Activated T-cell treated with anti-CD3 and anti-CD28 coated beads for 24 hours (primary cell): ENCODE measurements around the gene MYL7.

Source experiments
- DNase-seq: peaks from one replicate; pipeline ENCODE4 v3.0.0-alpha.2; 2020; ENCODE audit warnings: low read depth

The MYL7 gene

DNA sequence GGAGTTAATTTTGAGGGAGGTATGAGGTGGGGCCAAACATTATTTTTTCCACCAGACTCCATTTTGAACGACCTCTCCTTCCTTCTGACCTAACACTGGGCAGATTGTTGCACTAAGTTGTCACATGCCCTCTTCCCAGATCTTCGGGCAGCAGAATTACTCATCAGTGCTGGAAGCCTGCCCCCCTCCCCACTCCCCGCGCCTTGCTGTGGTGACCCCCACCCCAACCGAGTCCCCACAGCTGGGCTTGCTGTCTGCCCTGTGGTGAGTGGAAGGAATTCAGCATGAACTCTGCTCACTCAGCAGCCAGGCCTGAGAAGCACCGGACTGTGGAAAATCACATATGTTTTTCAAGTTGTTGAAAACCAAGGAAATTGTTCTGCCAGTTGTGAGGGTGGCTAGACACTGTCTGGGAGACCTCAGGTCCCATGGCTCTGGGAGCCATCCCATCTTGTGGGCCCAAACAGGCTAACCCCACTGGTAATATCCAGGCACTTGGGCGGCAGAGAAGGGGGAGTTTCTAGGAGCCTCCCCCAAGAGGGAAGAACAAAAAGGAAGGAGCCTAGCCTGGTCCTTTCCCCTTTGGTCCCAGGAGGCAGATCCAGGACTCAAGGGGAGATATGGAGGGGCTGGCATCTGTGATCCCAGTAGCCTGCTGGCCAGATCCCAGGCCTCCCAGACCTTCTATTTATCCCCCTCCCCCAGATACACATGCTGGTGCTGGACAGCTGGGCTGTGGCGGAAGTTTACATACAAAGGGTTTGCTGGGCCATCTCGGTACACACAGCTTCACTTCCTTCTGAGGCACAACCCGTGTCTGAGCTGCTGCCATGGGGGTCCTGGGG lies 40.5 kb downstream of the MYL7 start:
- no peak for DNase-seq

GRCh38 chr7:44099669-44100068 lies 41.5 kb downstream of the MYL7 start:
- no peak for DNase-seq

DNA sequence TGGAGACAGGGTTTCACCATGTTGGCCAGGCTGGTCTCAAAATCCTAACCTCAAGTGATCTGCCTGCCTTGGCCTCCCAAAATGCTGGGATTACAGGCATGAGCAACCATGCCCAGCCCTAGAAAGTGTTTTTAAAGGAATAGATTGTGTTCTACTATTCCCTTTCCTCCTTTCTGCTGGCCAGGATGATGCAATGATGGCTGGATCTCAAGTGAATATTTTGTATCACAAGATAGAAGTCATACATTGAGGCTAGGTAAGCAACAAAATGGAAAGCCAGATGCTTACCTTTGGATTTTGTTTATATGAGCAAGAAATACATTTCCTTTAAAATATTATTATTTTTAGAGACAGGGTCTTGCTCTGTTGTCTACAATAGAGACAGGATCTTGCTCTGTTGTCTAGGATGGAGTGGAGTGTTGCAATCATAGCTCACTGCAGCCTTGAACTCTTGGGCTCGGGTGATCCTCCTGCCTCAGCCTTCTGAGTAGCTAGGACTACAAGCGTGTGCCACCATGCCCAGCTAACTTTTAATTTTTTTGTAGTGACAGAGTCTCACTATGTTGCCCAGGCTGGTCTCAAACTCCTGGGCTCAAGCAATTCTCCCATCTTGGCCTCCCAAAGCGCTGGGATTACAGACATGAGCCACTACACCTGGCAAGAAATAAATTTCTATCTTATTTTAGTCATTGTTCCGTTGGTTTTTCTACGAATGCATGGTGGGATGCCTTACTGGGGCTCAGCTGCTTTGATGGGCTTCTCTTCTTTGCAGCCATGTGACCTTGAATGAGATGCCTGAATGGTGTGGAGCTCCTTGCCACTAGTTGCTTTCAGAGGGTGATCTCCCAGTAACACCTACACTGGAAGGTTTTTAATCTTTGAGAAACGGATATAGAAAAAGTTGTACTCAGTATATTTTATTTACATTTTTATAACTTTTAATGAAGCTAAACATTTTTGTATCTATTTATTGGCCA lies 42.8 kb downstream of the MYL7 start:
- DNase-seq = no peak

GRCh38 chr7:44097064-44097932 lies 43.8 kb downstream of the MYL7 start:
- DNase-seq = no peak

- no peak for DNase-seq
These were observed 44.7 kb downstream of the MYL7 start for GRCh38 chr7:44096326-44096881.

DNA sequence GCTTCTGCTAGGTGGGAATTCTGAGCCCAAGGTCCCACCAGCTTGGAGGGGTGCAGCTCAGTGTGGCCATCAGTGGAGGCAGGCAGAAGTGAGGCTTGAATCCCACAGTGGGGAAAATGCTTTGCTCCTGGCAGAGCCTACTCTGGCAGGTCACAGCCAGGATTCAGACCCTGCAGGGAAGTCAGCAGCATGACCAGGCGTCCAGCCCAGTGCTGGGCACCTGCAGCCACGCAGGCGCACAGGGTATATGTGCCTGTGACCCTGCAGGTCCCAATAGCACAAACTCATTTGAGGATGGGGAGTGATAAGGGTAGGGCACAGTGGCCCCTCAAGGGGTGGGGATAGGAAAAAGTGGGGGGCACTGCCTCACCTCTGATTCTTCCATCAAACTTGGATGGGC lies 45.4 kb downstream of the MYL7 start:
- DNase-seq = no peak

GRCh38 chr7:44094883-44095592 lies 46.1 kb downstream of the MYL7 start:
- DNase-seq = no peak

DNA sequence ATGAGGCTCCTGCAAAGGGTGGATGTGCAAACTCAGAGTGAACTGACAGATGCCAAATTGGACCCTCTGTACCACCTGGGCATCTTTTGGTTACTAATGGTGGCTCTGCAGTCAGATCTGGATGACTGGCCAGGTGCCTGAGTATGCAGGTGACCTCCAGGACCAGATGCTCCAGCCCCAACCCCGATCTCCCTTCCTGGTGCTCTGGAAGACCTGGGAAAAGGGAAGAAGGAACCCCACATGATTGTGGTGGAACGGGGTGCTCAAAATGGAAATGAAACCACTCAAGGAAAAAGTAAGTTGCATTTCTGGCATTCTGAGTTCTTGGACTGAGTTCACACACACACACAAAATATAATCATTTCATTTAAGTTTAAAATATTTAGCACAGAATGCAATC lies 46.8 kb downstream of the MYL7 start:
- DNase-seq = no peak

GRCh38 chr7:44093102-44093641 lies 48.0 kb downstream of the MYL7 start:
- DNase-seq = no peak
